HCT116 (cell line): ENCODE results near the gene PRR35. TPM values are rescaled to one million over a fixed set of nuclear protein-coding genes. Genes with fewer than 3 reads are reported as not detected.

Source experiments
- ATAC-seq: fragments of 200-7000 bp; cut with Tn5 transposase; 2 replicates; pipeline ENCODE4 v1.9.1; 2020; ENCODE audit warnings: mild to moderate bottlenecking, moderate library complexity
- BruUV-seq: library from RNA; stranded (reverse); fragments of 400-500 nt; replicated peaks from 2 replicates; lab custom pipeline; 2021; lab: Mats Ljungman, UMichigan
- CTCF ChIA-PET: fragments of 300-600 bp; sonication (Branson Sonifier 250); formaldehyde crosslinking; loops from one replicate; lab custom pipeline; 2021; ENCODE audit warnings: antibody characterized with exemption; lab: Charles Lee
- POLR2A ChIA-PET: fragments of 300-600, 350-600 bp; sonication (Branson Sonifier 250); formaldehyde crosslinking; loops from one replicate; lab custom pipeline; 2021; ENCODE audit warnings: antibody characterized with exemption; lab: Charles Lee
- RAD21 ChIA-PET, 2 experiments: fragments of 300-600 bp; sonication (Branson Sonifier 250); formaldehyde crosslinking; loops; one replicate each; lab custom pipeline; 2023; ENCODE audit warnings: low total read pairs in 2 of 2; ENCODE audit not compliant: uncharacterized antibody in 2 of 2, unreplicated experiment in 2 of 2, low non-redundant PET in 1 of 2; lab: Charles Lee
- DNase-seq: peaks from one replicate; pipeline ENCODE4 v3.0.0-alpha.2; 2010; ENCODE audit warnings: low read depth, low spot score
- H2AFZ ChIP-seq: fragments of 200-600 bp; shearing (Covaris generic), sonication (generic); 2 replicates; pipeline ENCODE4 v1.6.1; 2017; ENCODE audit warnings: low read depth, mixed run types, mixed read lengths, antibody characterized with exemption, low read length; ENCODE audit not compliant: poor library complexity, severe bottlenecking
- H3K27ac ChIP-seq: 2 replicates; pipeline ENCODE4 v1.5.1; 2012; ENCODE audit warnings: low read depth, low read length
- H3K27me3 ChIP-seq: fragments of 200-600 bp; sonication (generic); 2 replicates; pipeline ENCODE4 v1.6.1; 2016; ENCODE audit warnings: mixed run types, low read length, mixed read lengths; ENCODE audit not compliant: insufficient read depth
- H3K36me3 ChIP-seq, 2 experiments: fragments of 200-500 bp in 1 of 2; fragments of 200-600 bp in 1 of 2; sonication (Bioruptor generic) in 1 of 2; sonication (generic) in 1 of 2; 2 replicates each; pipeline versions ENCODE4 v1.5.1 to v1.6.1; 2014 to 2016; ENCODE audit warnings: low read length in 2 of 2, inconsistent platforms in 1 of 2, mixed read lengths in 1 of 2, mixed run types in 1 of 2; ENCODE audit not compliant: insufficient read depth in 2 of 2, control insufficient read depth in 1 of 2
- H3K4me1 ChIP-seq, 2 experiments: fragments of 200-600 bp in 1 of 2; sonication (generic) in 1 of 2; 2 replicates each; pipeline versions ENCODE4 v1.5.1 to v1.6.1; 2012 to 2017; ENCODE audit warnings: low read length in 2 of 2, inconsistent platforms in 1 of 2, mild to moderate bottlenecking in 1 of 2, mixed read lengths in 1 of 2, mixed run types in 1 of 2, moderate library complexity in 1 of 2; ENCODE audit not compliant: insufficient read depth in 2 of 2, control insufficient read depth in 1 of 2
- H3K4me2 ChIP-seq: fragments of 200-600 bp; sonication (generic); 2 replicates; pipeline ENCODE4 v1.6.1; 2017; ENCODE audit warnings: mixed run types, low read length, mixed read lengths
- H3K4me3 ChIP-seq, 2 experiments: fragments of 200-600 bp in 1 of 2; sonication (generic) in 1 of 2; replicated peaks in 1 of 2; 2 replicates each; pipeline ENCODE4 v1.5.1; 2011 to 2016; ENCODE audit warnings: low read length in 2 of 2, control low read depth in 1 of 2, low read depth in 1 of 2, mild to moderate bottlenecking in 1 of 2, mixed read lengths in 1 of 2, mixed run types in 1 of 2
- H3K79me2 ChIP-seq: fragments of 200-600 bp; sonication (generic); 2 replicates; pipeline ENCODE4 v1.6.1; 2017; ENCODE audit warnings: mild to moderate bottlenecking, mixed run types, low read length, moderate library complexity, mixed read lengths; ENCODE audit not compliant: insufficient read depth
- H3K9ac ChIP-seq: fragments of 200-600 bp; sonication (generic); 2 replicates; pipeline ENCODE4 v1.6.1; 2016; ENCODE audit warnings: low read length, mixed read lengths
- H3K9me2 ChIP-seq: fragments of 200-600 bp; sonication (generic), shearing (Covaris generic); 2 replicates; pipeline ENCODE4 v1.6.1; 2017; ENCODE audit warnings: mixed run types, mild to moderate bottlenecking, moderate library complexity; ENCODE audit not compliant: insufficient read depth
- H3K9me3 ChIP-seq, 2 experiments: fragments of 200-500 bp in 1 of 2; fragments of 200-600 bp in 1 of 2; sonication (Bioruptor generic) in 1 of 2; sonication (generic) in 1 of 2; 2 replicates each; pipeline ENCODE4 v1.6.1; 2014 to 2017; ENCODE audit warnings: low read length in 2 of 2, mixed read lengths in 2 of 2, inconsistent platforms in 1 of 2, low read depth in 1 of 2, mild to moderate bottlenecking in 1 of 2, mixed run types in 1 of 2, moderate library complexity in 1 of 2; ENCODE audit not compliant: control insufficient read depth in 1 of 2, insufficient read depth in 1 of 2
- H4K20me1 ChIP-seq: fragments of 200-600 bp; sonication (generic), shearing (Covaris generic); 2 replicates; pipeline ENCODE4 v1.6.1; 2017; ENCODE audit warnings: mixed run types, mild to moderate bottlenecking, moderate library complexity; ENCODE audit not compliant: insufficient read depth
- CBX3 ChIP-seq: IDR thresholded peaks from 2 replicates; pipeline ENCODE4 v1.6.1; 2012; ENCODE audit warnings: low read depth
- EZH2 ChIP-seq: fragments of 200-600 bp; sonication (generic); IDR thresholded peaks from 2 replicates; pipeline ENCODE4 v1.6.1; 2017; ENCODE audit warnings: antibody characterized with exemption, mixed run types
- EZH2phosphoT487 ChIP-seq: fragments of 200-600 bp; IDR thresholded peaks from 2 replicates; pipeline ENCODE4 v1.6.1; 2018; ENCODE audit warnings: antibody characterized with exemption, borderline replicate concordance
- POLR2A ChIP-seq: IDR thresholded peaks from 2 replicates; pipeline ENCODE4 v1.7.0; 2011; ENCODE audit warnings: borderline replicate concordance; ENCODE audit not compliant: insufficient read depth, insufficient read length; ENCODE audit errors: extremely low read depth
- SP1 ChIP-seq: IDR thresholded peaks from 2 replicates; pipeline ENCODE4 v1.6.1; 2012; ENCODE audit warnings: low read depth
- TCF7L2 ChIP-seq: IDR thresholded peaks from 2 replicates; pipeline ENCODE4 v1.7.0; 2011; ENCODE audit warnings: borderline replicate concordance, inconsistent platforms; ENCODE audit not compliant: insufficient read depth, insufficient read length; ENCODE audit errors: extremely low read depth
- YY1 ChIP-seq: IDR thresholded peaks from 2 replicates; pipeline ENCODE4 v1.6.1; 2011; ENCODE audit warnings: low read length, low read depth, moderate library complexity, mild to moderate bottlenecking; ENCODE audit not compliant: insufficient replicate concordance; ENCODE audit errors: extremely low read depth
- ZFX ChIP-seq: fragments of 450-650 bp; IDR thresholded peaks from 2 replicates; pipeline ENCODE4 v1.6.1; 2017
- intact Hi-C: fragments of 100-400 bp; cut with micrococcal nuclease; formaldehyde crosslinking; loops from 2 replicates; pipeline ENCODE4 v1.10.0; 2022
- total RNA-seq: library from RNA; stranded (reverse); gene quantifications from one replicate; pipeline ENCODE4 v1.2.1, GENCODE V29; 2021; ENCODE audit not compliant: unreplicated experiment
- TF ChIP-seq, protein P1 (sequence below), 3 experiments: fragments of 200-600 bp in 1 of 3; sonication (generic) in 1 of 3; IDR thresholded peaks in 2 of 3; conservative IDR thresholded peaks in 1 of 3; 2 replicates each; pipeline ENCODE4 v1.5.1; 2012 to 2017; ENCODE audit warnings: low read depth in 2 of 3, low read length in 2 of 3, antibody characterized with exemption in 1 of 3, borderline replicate concordance in 1 of 3, control low read depth in 1 of 3, mild to moderate bottlenecking in 1 of 3, mixed read lengths in 1 of 3, mixed run types in 1 of 3, moderate library complexity in 1 of 3; ENCODE audit not compliant: insufficient read depth in 1 of 3
- TF ChIP-seq, protein P2 (sequence below): IDR thresholded peaks from 2 replicates; pipeline ENCODE4 v1.6.1; 2012
- TF ChIP-seq, protein P3 (sequence below): IDR thresholded peaks from 2 replicates; pipeline ENCODE4 v1.6.1; 2012; ENCODE audit warnings: low read depth
- TF ChIP-seq, protein P4 (sequence below): IDR thresholded peaks from 2 replicates; pipeline ENCODE4 v1.6.1; 2011; ENCODE audit warnings: mild to moderate bottlenecking, low read length, moderate library complexity; ENCODE audit not compliant: insufficient replicate concordance; ENCODE audit errors: extremely low read depth
- TF ChIP-seq, protein P5 (sequence below): IDR thresholded peaks from 2 replicates; pipeline ENCODE4 v1.6.1; 2012

The PRR35 gene
- total RNA-seq, 1 experiment from 2014 or later = not detected

DNA sequence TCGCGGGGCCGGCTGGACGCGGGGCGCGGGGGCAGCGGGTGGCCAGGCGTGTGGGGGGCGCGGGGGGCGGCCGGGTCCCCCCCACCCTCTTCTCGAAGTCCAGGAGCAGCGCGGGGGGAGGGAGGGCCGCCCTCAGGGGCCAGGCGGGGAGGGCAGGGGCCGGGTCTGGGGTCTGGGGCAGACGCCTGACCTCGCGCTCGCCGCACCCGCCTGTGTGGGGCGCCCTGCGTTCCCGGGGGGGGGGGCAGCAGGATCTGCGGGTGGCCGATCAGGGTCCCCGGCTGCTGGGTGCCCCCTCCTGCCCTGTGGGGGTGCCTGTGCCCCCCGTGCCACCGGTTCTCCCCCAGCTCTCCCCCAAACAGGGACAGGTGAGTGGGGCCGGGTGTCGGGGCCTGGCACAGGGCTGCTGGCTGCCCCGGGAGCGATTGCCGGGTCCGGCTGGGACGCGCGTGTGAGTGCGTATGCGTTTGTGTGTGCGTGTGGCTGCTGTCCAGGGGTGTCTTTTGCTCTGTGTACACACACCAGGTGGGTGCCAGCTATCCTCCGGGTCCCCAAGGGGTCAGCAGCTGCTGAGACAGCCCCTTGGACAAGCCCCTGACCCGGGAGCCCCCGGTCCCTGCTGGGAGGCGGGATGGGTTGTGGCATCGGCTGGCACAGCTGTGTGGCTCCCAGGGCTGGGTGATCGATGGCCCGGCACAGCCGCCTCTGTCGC, 663 bp downstream of the PRR35 start:
- Histone ChIP-seq H3K79me2 (no peaks in the 10 kb centered on the region), H3K4me3 (no peak overlapping the region), H3K4me2 (no peak overlapping the region), H3K9me3 (no peaks in the 10 kb centered on the region), H2AFZ (no peak overlapping the region)
- DNase-seq = no peak
- ChIA-PET POLR2A (no interaction called here), CTCF (no interaction called here)
- intact Hi-C loops = no loop called here
- no TSS peak for BruUV-seq
- no peak for TF ChIP-seq POLR2A
- TF ChIP-seq, protein P1, sequence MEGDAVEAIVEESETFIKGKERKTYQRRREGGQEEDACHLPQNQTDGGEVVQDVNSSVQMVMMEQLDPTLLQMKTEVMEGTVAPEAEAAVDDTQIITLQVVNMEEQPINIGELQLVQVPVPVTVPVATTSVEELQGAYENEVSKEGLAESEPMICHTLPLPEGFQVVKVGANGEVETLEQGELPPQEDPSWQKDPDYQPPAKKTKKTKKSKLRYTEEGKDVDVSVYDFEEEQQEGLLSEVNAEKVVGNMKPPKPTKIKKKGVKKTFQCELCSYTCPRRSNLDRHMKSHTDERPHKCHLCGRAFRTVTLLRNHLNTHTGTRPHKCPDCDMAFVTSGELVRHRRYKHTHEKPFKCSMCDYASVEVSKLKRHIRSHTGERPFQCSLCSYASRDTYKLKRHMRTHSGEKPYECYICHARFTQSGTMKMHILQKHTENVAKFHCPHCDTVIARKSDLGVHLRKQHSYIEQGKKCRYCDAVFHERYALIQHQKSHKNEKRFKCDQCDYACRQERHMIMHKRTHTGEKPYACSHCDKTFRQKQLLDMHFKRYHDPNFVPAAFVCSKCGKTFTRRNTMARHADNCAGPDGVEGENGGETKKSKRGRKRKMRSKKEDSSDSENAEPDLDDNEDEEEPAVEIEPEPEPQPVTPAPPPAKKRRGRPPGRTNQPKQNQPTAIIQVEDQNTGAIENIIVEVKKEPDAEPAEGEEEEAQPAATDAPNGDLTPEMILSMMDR (IDR thresholded peaks at IDR 0.05 in 2 of 3, conservative IDR thresholded peaks at IDR 0.05 in 1 of 3; ENCODE audit: borderline replicate concordance in 1 of 3, insufficient read depth in 1 of 3, low read depth in 2 of 3, low read length in 2 of 3) = no peak
- TF ChIP-seq SP1 = no peak
- no peak for TF ChIP-seq ZFX
- TF ChIP-seq TCF7L2 = no peak
- TF ChIP-seq, protein P2, sequence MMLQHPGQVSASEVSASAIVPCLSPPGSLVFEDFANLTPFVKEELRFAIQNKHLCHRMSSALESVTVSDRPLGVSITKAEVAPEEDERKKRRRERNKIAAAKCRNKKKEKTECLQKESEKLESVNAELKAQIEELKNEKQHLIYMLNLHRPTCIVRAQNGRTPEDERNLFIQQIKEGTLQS = no peak
- TF ChIP-seq YY1 = no peak
- TF ChIP-seq EZH2 = no peak
- TF ChIP-seq, protein P3, sequence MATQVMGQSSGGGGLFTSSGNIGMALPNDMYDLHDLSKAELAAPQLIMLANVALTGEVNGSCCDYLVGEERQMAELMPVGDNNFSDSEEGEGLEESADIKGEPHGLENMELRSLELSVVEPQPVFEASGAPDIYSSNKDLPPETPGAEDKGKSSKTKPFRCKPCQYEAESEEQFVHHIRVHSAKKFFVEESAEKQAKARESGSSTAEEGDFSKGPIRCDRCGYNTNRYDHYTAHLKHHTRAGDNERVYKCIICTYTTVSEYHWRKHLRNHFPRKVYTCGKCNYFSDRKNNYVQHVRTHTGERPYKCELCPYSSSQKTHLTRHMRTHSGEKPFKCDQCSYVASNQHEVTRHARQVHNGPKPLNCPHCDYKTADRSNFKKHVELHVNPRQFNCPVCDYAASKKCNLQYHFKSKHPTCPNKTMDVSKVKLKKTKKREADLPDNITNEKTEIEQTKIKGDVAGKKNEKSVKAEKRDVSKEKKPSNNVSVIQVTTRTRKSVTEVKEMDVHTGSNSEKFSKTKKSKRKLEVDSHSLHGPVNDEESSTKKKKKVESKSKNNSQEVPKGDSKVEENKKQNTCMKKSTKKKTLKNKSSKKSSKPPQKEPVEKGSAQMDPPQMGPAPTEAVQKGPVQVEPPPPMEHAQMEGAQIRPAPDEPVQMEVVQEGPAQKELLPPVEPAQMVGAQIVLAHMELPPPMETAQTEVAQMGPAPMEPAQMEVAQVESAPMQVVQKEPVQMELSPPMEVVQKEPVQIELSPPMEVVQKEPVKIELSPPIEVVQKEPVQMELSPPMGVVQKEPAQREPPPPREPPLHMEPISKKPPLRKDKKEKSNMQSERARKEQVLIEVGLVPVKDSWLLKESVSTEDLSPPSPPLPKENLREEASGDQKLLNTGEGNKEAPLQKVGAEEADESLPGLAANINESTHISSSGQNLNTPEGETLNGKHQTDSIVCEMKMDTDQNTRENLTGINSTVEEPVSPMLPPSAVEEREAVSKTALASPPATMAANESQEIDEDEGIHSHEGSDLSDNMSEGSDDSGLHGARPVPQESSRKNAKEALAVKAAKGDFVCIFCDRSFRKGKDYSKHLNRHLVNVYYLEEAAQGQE = no peak
- TF ChIP-seq, protein P4, sequence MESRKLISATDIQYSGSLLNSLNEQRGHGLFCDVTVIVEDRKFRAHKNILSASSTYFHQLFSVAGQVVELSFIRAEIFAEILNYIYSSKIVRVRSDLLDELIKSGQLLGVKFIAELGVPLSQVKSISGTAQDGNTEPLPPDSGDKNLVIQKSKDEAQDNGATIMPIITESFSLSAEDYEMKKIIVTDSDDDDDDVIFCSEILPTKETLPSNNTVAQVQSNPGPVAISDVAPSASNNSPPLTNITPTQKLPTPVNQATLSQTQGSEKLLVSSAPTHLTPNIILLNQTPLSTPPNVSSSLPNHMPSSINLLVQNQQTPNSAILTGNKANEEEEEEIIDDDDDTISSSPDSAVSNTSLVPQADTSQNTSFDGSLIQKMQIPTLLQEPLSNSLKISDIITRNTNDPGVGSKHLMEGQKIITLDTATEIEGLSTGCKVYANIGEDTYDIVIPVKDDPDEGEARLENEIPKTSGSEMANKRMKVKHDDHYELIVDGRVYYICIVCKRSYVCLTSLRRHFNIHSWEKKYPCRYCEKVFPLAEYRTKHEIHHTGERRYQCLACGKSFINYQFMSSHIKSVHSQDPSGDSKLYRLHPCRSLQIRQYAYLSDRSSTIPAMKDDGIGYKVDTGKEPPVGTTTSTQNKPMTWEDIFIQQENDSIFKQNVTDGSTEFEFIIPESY = no peak
- TF ChIP-seq, protein P5, sequence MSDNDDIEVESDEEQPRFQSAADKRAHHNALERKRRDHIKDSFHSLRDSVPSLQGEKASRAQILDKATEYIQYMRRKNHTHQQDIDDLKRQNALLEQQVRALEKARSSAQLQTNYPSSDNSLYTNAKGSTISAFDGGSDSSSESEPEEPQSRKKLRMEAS = no peak
- no peak for TF ChIP-seq CBX3
- no peak for TF ChIP-seq EZH2phosphoT487
- TF ChIP-seq, all 23 proteins: peak for 0
- ATAC-seq = no peak
- H4K20me1 ChIP-seq = no peaks in the 10 kb centered on the region
- H3K36me3 ChIP-seq = no peaks in the 10 kb centered on the region
- no peaks in the 10 kb centered on the region for H3K27me3 ChIP-seq
- no peak overlapping the region for H3K9ac ChIP-seq
- H3K27ac ChIP-seq = no peak overlapping the region
- RAD21 ChIA-PET = no interaction called here
- H3K9me2 ChIP-seq = no peaks in the 10 kb centered on the region
- H3K4me1 ChIP-seq = no peaks in the 10 kb centered on the region
